ENCODE measurements around the gene SLC25A14.

DNA sequence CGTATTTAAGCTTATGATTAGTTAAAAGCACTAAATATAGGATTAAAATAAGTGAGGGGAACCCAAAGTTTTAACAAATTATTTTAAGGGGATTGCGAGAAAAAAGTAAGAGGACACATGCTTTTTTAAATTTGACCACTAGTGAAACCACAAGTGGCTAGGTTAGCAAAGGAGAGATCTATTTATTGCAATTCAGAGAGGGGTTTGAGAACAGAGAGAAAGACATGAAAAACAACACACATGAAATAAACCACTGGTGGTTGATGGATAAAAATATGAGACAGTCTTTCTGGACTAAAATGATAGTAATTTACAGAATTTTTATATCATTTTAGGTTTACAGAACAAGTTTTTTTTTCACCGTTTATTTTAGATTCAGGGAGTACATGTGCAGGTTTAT lies 11.8 kb downstream of the SLC25A14 start:
- TF ChIP-seq CTCF (IDR thresholded peaks at IDR 0.05; ENCODE audit: insufficient read depth, low read length, poor library complexity, severe bottlenecking) (no peak), EZH2phosphoT487 (conservative IDR thresholded peaks at IDR 0.05; ENCODE audit: low read length) (no peak)
